ENCODE data around the gene HOXB2. TPM values are rescaled to one million over a fixed set of nuclear protein-coding genes. Genes with fewer than 3 reads are reported as not detected.

HOXB2 gene
- total RNA-seq, 1 donor from 2014 or later = 46.6 TPM

GRCh38 chr17:48551214-48551555 is 6.3 kb upstream of the HOXB2 start:
- H3K27ac Mint-ChIP-seq = peak overlapping the region; percentile 99
- DNase-seq (ENCODE audit: low spot score in 2 of 2, unreplicated experiment in 2 of 2) = no peak
- H3K4me1 Mint-ChIP-seq = peaks cover 85% of the 10 kb centered on the region
- H3K27me3 Mint-ChIP-seq (ENCODE audit: low read depth) = peaks cover 4% of the 10 kb centered on the region
- H3K4me3 Mint-ChIP-seq = peak overlapping the region; percentile 43
- peaks cover 19% of the 10 kb centered on the region for H3K36me3 Mint-ChIP-seq
- H3K9me3 Mint-ChIP-seq = no peaks in the 10 kb centered on the region
- TF ChIP-seq CTCF (IDR thresholded peaks at IDR 0.05; ENCODE audit: unreplicated experiment) = no peak

GRCh38 chr17:48550502-48551213 is 5.7 kb upstream of the HOXB2 start:
- peak overlapping the region; percentile 49 for H3K4me3 Mint-ChIP-seq

GRCh38 chr17:48549914-48550501 is 5.1 kb upstream of the HOXB2 start:
- no peak for DNase-seq (ENCODE audit: low spot score in 2 of 2, unreplicated experiment in 2 of 2)
- TF ChIP-seq CTCF (IDR thresholded peaks at IDR 0.05; ENCODE audit: unreplicated experiment) = no peak
- peaks cover 88% of the 10 kb centered on the region for H3K4me1 Mint-ChIP-seq
- peaks cover 19% of the 10 kb centered on the region for H3K36me3 Mint-ChIP-seq
- H3K4me3 Mint-ChIP-seq = peak overlapping the region; percentile 49
- H3K27ac Mint-ChIP-seq = peak overlapping the region; percentile 99
- peaks cover 2% of the 10 kb centered on the region for H3K27me3 Mint-ChIP-seq (ENCODE audit: low read depth)
- no peaks in the 10 kb centered on the region for H3K9me3 Mint-ChIP-seq

More at GRCh38 chr17:48550502-48551213, 5.7 kb upstream of the HOXB2 start:
- DNase-seq (ENCODE audit: low spot score in 2 of 2, unreplicated experiment in 2 of 2) = no peak
- H3K27me3 Mint-ChIP-seq (ENCODE audit: low read depth) = peaks cover 4% of the 10 kb centered on the region
- peak overlapping the region; percentile 99 for H3K27ac Mint-ChIP-seq
- no peaks in the 10 kb centered on the region for H3K9me3 Mint-ChIP-seq
- H3K36me3 Mint-ChIP-seq = peaks cover 19% of the 10 kb centered on the region
- peak; percentile 39 for TF ChIP-seq CTCF (IDR thresholded peaks at IDR 0.05; ENCODE audit: unreplicated experiment)
- H3K4me1 Mint-ChIP-seq = peaks cover 85% of the 10 kb centered on the region

- Mint-ChIP-seq H3K4me3 (peak overlapping the region; percentile 44), H3K27me3 (ENCODE audit: low read depth) (no peaks in the 10 kb centered on the region), H3K4me1 (peaks cover 86% of the 10 kb centered on the region), H3K36me3 (peaks cover 15% of the 10 kb centered on the region), H3K27ac (peak overlapping the region; percentile 99), H3K9me3 (no peaks in the 10 kb centered on the region)
- no peak for TF ChIP-seq CTCF (IDR thresholded peaks at IDR 0.05; ENCODE audit: unreplicated experiment)
- DNase-seq (ENCODE audit: low spot score in 2 of 2, unreplicated experiment in 2 of 2) = no peak
Observed at GRCh38 chr17:48549281-48549630, 4.3 kb upstream of the HOXB2 start.

GRCh38 chr17:48548523-48549280 is 3.8 kb upstream of the HOXB2 start:
- Mint-ChIP-seq H3K36me3 (peaks cover 15% of the 10 kb centered on the region), H3K27ac (peak overlapping the region; percentile 99), H3K4me3 (peak overlapping the region; percentile 48), H3K9me3 (no peaks in the 10 kb centered on the region), H3K27me3 (ENCODE audit: low read depth) (no peaks in the 10 kb centered on the region), H3K4me1 (peaks cover 80% of the 10 kb centered on the region)
- TF ChIP-seq CTCF (IDR thresholded peaks at IDR 0.05; ENCODE audit: unreplicated experiment) = no peak
- DNase-seq (ENCODE audit: low spot score in 2 of 2, unreplicated experiment in 2 of 2) = no peak

Data from mesothelial cell of epicardium (in vitro differentiated cells).